Coronary artery (tissue), 2 donors: Measurements from ENCODE around the gene AFF3.

ENCODE experiments used
- DNase-seq: peaks from one replicate; pipeline ENCODE4 v3.0.0-alpha.2; 2017; ENCODE audit warnings: low spot score
- H3K27ac ChIP-seq, 2 donors: fragments of 200-600 bp; sonication (generic); one replicate each; pipeline ENCODE4 v1.5.1; 2016 to 2019
- H3K4me3 ChIP-seq: fragments of 200-600 bp; sonication (generic); 2 replicates; pipeline ENCODE4 v1.5.1; 2016; ENCODE audit warnings: mild to moderate bottlenecking, moderate library complexity
- TF ChIP-seq, protein P1 (sequence below): fragments of 200-600 bp; sonication (generic); IDR thresholded peaks from one replicate; pipeline ENCODE4 v1.5.1; 2019; ENCODE audit warnings: antibody characterized with exemption

Gene AFF3

DNA sequence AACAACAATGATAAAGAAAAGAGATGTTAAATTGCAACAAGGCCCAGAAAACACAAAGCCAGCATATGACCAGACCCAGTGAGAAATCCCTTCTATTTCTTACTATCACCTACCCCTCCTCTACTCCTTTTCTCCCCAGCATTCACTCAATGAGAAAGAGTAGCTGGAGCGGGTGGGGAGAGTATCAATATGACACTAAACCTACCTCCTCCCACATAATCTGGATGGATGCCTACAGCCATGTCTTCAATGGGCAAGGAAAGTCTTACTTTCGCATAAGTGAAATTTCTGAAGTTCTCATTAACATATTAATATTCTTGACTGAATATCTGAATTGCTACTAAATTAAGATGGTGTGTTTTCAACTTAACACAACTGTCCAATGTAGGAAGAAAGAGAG lies 78.2 kb downstream of the AFF3 start:
- no peak overlapping the region for H3K4me3 ChIP-seq
- DNase-seq, result no peak
- no peak overlapping the region for H3K27ac ChIP-seq
- TF ChIP-seq, protein P1, sequence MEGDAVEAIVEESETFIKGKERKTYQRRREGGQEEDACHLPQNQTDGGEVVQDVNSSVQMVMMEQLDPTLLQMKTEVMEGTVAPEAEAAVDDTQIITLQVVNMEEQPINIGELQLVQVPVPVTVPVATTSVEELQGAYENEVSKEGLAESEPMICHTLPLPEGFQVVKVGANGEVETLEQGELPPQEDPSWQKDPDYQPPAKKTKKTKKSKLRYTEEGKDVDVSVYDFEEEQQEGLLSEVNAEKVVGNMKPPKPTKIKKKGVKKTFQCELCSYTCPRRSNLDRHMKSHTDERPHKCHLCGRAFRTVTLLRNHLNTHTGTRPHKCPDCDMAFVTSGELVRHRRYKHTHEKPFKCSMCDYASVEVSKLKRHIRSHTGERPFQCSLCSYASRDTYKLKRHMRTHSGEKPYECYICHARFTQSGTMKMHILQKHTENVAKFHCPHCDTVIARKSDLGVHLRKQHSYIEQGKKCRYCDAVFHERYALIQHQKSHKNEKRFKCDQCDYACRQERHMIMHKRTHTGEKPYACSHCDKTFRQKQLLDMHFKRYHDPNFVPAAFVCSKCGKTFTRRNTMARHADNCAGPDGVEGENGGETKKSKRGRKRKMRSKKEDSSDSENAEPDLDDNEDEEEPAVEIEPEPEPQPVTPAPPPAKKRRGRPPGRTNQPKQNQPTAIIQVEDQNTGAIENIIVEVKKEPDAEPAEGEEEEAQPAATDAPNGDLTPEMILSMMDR, result no peak

DNA sequence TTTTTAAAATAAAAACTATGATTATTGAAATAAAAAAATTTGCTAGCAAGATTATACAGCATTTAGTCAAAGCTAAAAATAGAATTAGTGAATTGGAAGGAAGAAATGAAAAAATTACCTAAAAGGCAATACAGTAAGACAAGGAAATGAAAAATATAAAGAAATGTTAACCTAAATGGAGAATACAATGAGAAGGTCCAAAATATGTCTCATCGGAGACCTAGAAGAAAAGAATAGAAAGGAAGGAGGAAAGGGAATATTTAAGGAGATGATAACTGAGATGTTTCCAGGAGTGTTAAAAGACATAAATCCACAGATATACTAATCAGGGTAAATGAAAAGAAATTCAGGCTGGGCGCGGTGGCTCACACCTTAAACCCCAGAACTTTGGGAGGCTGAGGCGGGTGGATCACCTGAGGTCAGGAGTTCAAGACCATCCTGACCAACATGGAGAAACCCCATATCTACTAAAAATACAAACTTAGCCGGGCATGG lies 78.9 kb downstream of the AFF3 start:
- TF ChIP-seq, protein P1, result no peak
- DNase-seq, result no peak
- H3K4me3 ChIP-seq, result no peak overlapping the region
- no peak overlapping the region for H3K27ac ChIP-seq

DNA sequence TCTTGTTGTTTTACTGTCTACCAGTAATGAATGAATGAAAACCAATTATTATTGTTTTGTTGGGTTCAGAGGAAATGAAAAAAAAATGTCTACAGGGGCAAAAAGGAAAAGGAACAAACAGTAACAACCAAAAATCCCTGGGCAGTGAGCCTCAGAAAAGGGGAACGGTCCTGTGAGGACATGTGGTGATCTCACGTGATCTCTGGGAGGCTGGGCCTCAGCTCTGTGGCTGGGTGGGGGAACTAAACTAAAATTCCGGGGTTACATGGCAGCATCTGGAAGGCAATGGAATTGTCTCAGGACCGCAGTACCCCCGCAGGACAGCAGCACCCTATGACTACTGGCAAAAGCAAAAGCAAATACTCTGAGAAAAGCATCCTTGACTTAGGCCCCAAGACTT lies 80.1 kb downstream of the AFF3 start:
- Histone ChIP-seq H3K27ac (no peak overlapping the region), H3K4me3 (no peak overlapping the region)
- no peak for DNase-seq
- TF ChIP-seq, protein P1, result no peak

DNA sequence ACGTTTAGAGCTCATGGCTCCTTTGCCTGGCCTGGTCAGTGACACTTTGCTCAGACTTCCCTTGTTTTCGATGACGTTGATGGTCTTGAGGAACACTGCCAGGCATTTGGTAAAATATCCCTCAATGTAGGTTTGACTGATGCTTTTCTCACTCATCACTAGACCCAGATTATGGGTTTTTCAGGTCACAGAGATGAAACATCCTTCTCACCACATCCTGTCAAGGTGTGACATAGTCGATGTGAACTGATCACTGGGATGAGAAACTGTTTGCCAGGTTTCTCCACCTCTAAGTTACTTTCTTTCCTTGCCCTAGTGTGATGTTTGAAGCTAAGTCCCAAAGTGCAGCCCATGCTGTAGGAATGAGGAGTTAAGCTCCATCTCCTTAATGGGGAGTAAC lies 81.5 kb downstream of the AFF3 start:
- no peak for DNase-seq
- Histone ChIP-seq H3K27ac (no peak overlapping the region), H3K4me3 (no peak overlapping the region)
- TF ChIP-seq, protein P1, result no peak

DNA sequence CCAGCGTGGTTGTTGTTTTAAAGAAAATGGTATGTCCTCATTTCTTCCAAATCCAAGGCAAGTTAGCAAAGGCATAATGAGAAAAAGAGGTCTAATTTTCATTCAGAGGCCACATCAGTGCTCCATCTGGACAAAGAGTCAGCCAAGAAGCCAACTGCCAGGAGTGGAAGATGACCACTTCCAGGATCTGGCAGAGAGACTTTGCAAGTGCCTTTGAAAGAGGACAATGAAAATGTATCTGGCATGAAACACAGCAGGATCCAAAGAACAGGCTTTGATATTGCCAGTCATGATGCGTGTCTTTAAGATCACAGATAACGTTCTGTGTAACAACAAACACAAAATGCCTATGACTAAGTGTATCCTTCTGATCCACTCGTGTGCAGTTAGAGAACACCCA lies 82.8 kb downstream of the AFF3 start:
- TF ChIP-seq, protein P1, result no peak
- no peak for DNase-seq
- Histone ChIP-seq H3K4me3 (no peak overlapping the region), H3K27ac (no peak overlapping the region)

DNA sequence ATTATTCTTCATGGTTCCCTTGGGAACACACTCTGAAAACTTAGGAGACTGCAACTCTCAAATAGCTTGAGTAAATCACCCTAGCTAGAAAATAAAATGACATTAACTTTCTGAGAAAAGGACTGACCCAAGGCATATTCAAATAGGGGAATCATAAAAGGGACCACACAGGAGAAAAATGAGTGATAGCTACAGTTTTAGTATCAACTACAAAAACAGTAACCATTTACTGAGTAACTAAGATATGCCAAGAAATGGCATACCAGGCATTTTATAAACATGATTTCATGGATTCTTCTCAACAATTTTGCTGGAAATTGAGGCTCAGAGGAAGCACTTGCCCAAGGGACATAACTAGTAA lies 84.5 kb downstream of the AFF3 start:
- TF ChIP-seq, protein P1, result no peak
- Histone ChIP-seq H3K4me3 (no peak overlapping the region), H3K27ac (no peak overlapping the region)
- DNase-seq, result no peak

DNA sequence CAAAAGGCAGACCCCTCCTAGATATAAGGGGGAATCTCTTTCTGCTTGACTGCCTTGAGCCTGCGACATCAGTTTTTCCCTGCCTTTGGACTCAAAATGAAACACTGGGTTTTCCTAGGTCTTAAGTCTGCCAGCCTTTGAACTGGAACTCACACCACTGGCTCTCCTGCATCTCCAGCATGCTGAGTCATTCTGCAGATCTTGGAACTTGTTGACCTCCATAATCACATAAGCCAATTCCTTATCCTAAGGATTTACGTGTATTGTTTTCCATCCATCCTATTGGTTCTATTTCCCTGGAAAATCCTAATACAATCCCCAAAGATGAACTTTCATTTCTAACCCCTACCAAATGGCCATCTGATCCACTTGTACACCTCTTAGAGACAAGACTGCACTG lies 88.0 kb downstream of the AFF3 start:
- H3K27ac ChIP-seq, result no peak overlapping the region
- TF ChIP-seq, protein P1, result no peak

More for the DNA sequence above, 88.0 kb downstream of the AFF3 start:
- no peak for DNase-seq
- no peak overlapping the region for H3K4me3 ChIP-seq
